ENCODE results near the gene BIVM.

Gene BIVM

GRCh38 chr13:102805680-102806079 lies 6.8 kb downstream of the BIVM start:
- no peak for DNase-seq (ENCODE audit: insufficient read length, low spot score)
- TF ChIP-seq POLR2A (IDR thresholded peaks at IDR 0.05; ENCODE audit: low read depth, low read length), result no peak
- FAIRE-seq, result peak; percentile 88

- FAIRE-seq (peak; percentile 89), DNase-seq (ENCODE audit: insufficient read length, low spot score) (no peak)
- no peak for TF ChIP-seq POLR2A (IDR thresholded peaks at IDR 0.05; ENCODE audit: low read depth, low read length)
Measured at GRCh38 chr13:102807699-102808098, 8.8 kb downstream of the BIVM start.

- DNase-seq (ENCODE audit: insufficient read length, low spot score) (peak; percentile 38), FAIRE-seq (peak; percentile 93)
- no peak for TF ChIP-seq POLR2A (IDR thresholded peaks at IDR 0.05; ENCODE audit: low read depth, low read length)
Measured at GRCh38 chr13:102812611-102813287, 13.8 kb downstream of the BIVM start.

GRCh38 chr13:102814025-102814607 lies 15.2 kb downstream of the BIVM start:
- FAIRE-seq, result peak; percentile 93
- no peak for TF ChIP-seq POLR2A (IDR thresholded peaks at IDR 0.05; ENCODE audit: low read depth, low read length)
- DNase-seq (ENCODE audit: insufficient read length, low spot score), result no peak

- no peak for TF ChIP-seq POLR2A (IDR thresholded peaks at IDR 0.05; ENCODE audit: low read depth, low read length)
- DNase-seq (ENCODE audit: insufficient read length, low spot score) (no peak), FAIRE-seq (peak; percentile 70)
Measured at GRCh38 chr13:102814793-102815192, 15.9 kb downstream of the BIVM start.

GRCh38 chr13:102815788-102816187 lies 16.9 kb downstream of the BIVM start:
- no peak for DNase-seq (ENCODE audit: insufficient read length, low spot score)
- peak; percentile 94 for FAIRE-seq
- no peak for TF ChIP-seq POLR2A (IDR thresholded peaks at IDR 0.05; ENCODE audit: low read depth, low read length)

GRCh38 chr13:102816708-102817107 lies 17.8 kb downstream of the BIVM start:
- no peak for TF ChIP-seq POLR2A (IDR thresholded peaks at IDR 0.05; ENCODE audit: low read depth, low read length)
- no peak for FAIRE-seq
- no peak for DNase-seq (ENCODE audit: insufficient read length, low spot score)

GRCh38 chr13:102817241-102817640 lies 18.3 kb downstream of the BIVM start:
- FAIRE-seq (peak; percentile 87), DNase-seq (ENCODE audit: insufficient read length, low spot score) (no peak)
- no peak for TF ChIP-seq POLR2A (IDR thresholded peaks at IDR 0.05; ENCODE audit: low read depth, low read length)

- peak; percentile 97 for FAIRE-seq
- TF ChIP-seq POLR2A (IDR thresholded peaks at IDR 0.05; ENCODE audit: low read depth, low read length), result no peak
- DNase-seq (ENCODE audit: insufficient read length, low spot score), result no peak
Measured at GRCh38 chr13:102817907-102818306, 19.0 kb downstream of the BIVM start.

- FAIRE-seq (no peak), DNase-seq (ENCODE audit: insufficient read length, low spot score) (no peak)
- TF ChIP-seq POLR2A (IDR thresholded peaks at IDR 0.05; ENCODE audit: low read depth, low read length), result no peak
Measured at GRCh38 chr13:102825400-102825799, 26.5 kb downstream of the BIVM start.

GRCh38 chr13:102825921-102826706 lies 27.2 kb downstream of the BIVM start:
- FAIRE-seq (peak; percentile 100), DNase-seq (ENCODE audit: insufficient read length, low spot score) (peak; percentile 45)
- no peak for TF ChIP-seq POLR2A (IDR thresholded peaks at IDR 0.05; ENCODE audit: low read depth, low read length)

- DNase-seq (ENCODE audit: insufficient read length, low spot score) (no peak), FAIRE-seq (no peak)
- no peak for TF ChIP-seq POLR2A (IDR thresholded peaks at IDR 0.05; ENCODE audit: low read depth, low read length)
Measured at GRCh38 chr13:102830646-102831045, 31.7 kb downstream of the BIVM start.

- DNase-seq (ENCODE audit: insufficient read length, low spot score) (no peak), FAIRE-seq (peak; percentile 78)
Measured at GRCh38 chr13:102836471-102836870, 37.6 kb downstream of the BIVM start.

GRCh38 chr13:102838273-102838672 lies 39.4 kb downstream of the BIVM start:
- no peak for TF ChIP-seq POLR2A (IDR thresholded peaks at IDR 0.05; ENCODE audit: low read depth, low read length)
- no peak for DNase-seq (ENCODE audit: insufficient read length, low spot score)
- no peak for FAIRE-seq

More at GRCh38 chr13:102836471-102836870, 37.6 kb downstream of the BIVM start:
- no peak for TF ChIP-seq POLR2A (IDR thresholded peaks at IDR 0.05; ENCODE audit: low read depth, low read length)

Data from H54 (cell line).